Astrocyte (in vitro differentiated cells and primary cell): ENCODE measurements around the gene IL1RAPL2. TPM values are rescaled to one million over a fixed set of nuclear protein-coding genes. Genes with fewer than 3 reads are reported as not detected.
A peak's percentile ranks its signal among the peaks of the same experiment; 100 is the strongest.

Experiments used
- DNase-seq: peaks from one replicate; pipeline ENCODE4 v3.0.0-alpha.2; 2010; ENCODE audit warnings: low read depth
- FAIRE-seq: peaks from 2 replicates; lab custom pipeline; 2011; peaks lifted over from hg19 to GRCh38; lab: Jason Lieb, UNC
- H2AFZ ChIP-seq: 2 replicates; pipeline ENCODE4 v1.6.0; 2012; ENCODE audit warnings: low read depth, low read length, inconsistent platforms
- H3K27ac ChIP-seq: 2 replicates; pipeline ENCODE4 v1.5.1; 2011; ENCODE audit warnings: low read depth, low read length, inconsistent platforms
- H3K27me3 ChIP-seq: 2 replicates; pipeline ENCODE4 v1.6.0; 2011; ENCODE audit warnings: low read length, inconsistent platforms; ENCODE audit not compliant: insufficient read depth
- H3K36me3 ChIP-seq: 2 replicates; pipeline ENCODE4 v1.5.1; 2011; ENCODE audit warnings: low read length, inconsistent platforms; ENCODE audit not compliant: insufficient read depth
- H3K4me1 ChIP-seq: 2 replicates; pipeline ENCODE4 v1.5.1; 2011; ENCODE audit warnings: low read length, inconsistent platforms; ENCODE audit not compliant: insufficient read depth
- H3K4me2 ChIP-seq: 2 replicates; pipeline ENCODE4 v1.6.0; 2012; ENCODE audit warnings: low read length, inconsistent platforms
- H3K4me3 ChIP-seq: 2 replicates; pipeline ENCODE4 v1.5.1; 2011; ENCODE audit warnings: low read depth, mild to moderate bottlenecking, low read length, inconsistent platforms; ENCODE audit not compliant: insufficient read depth
- H3K79me2 ChIP-seq: 2 replicates; pipeline ENCODE4 v1.6.0; 2012; ENCODE audit warnings: mild to moderate bottlenecking, low read length, inconsistent platforms; ENCODE audit not compliant: insufficient read depth
- H3K9ac ChIP-seq: 2 replicates; pipeline ENCODE4 v1.6.0; 2012; ENCODE audit warnings: mild to moderate bottlenecking, low read length, inconsistent platforms
- H3K9me3 ChIP-seq: 2 replicates; pipeline ENCODE4 v1.5.1; 2012; ENCODE audit warnings: low read depth, mild to moderate bottlenecking, low read length, inconsistent platforms; ENCODE audit not compliant: insufficient read depth
- H4K20me1 ChIP-seq: 2 replicates; pipeline ENCODE4 v1.6.0; 2012; ENCODE audit warnings: low read length, inconsistent platforms; ENCODE audit not compliant: insufficient read depth
- H3K27ac Mint-ChIP-seq: one replicate; pipeline ENCODE4 v1.8.0; 2021; ENCODE audit warnings: mild to moderate bottlenecking, mixed read lengths; ENCODE audit not compliant: unreplicated experiment
- H3K27me3 Mint-ChIP-seq: one replicate; pipeline ENCODE4 v1.8.0; 2021; ENCODE audit warnings: low read depth, mixed read lengths; ENCODE audit not compliant: unreplicated experiment
- H3K36me3 Mint-ChIP-seq: one replicate; pipeline ENCODE4 v1.8.0; 2021; ENCODE audit warnings: low read depth, mixed read lengths; ENCODE audit not compliant: unreplicated experiment
- H3K4me1 Mint-ChIP-seq: one replicate; pipeline ENCODE4 v1.8.0; 2021; ENCODE audit warnings: low read depth, mixed read lengths; ENCODE audit not compliant: unreplicated experiment
- H3K4me3 Mint-ChIP-seq: one replicate; pipeline ENCODE4 v1.8.0; 2021; ENCODE audit warnings: mild to moderate bottlenecking, moderate library complexity, mixed read lengths; ENCODE audit not compliant: unreplicated experiment
- H3K9me3 Mint-ChIP-seq: one replicate; pipeline ENCODE4 v1.8.0; 2021; ENCODE audit warnings: mild to moderate bottlenecking, mixed read lengths; ENCODE audit not compliant: unreplicated experiment
- EZH2 ChIP-seq: IDR thresholded peaks from 2 replicates; pipeline ENCODE4 v1.6.1; 2012; ENCODE audit warnings: mild to moderate bottlenecking, low read length, inconsistent platforms; ENCODE audit not compliant: insufficient read depth
- total RNA-seq: library from RNA; stranded (reverse); gene quantifications from 2 replicates; pipeline ENCODE4 v1.2.1, GENCODE V29; 2021
- TF ChIP-seq, protein P1 (sequence below): IDR thresholded peaks from 2 replicates; pipeline ENCODE4 v1.5.1; 2011; ENCODE audit warnings: low read depth, mild to moderate bottlenecking, inconsistent platforms, low read length, moderate library complexity; ENCODE audit not compliant: insufficient read depth

IL1RAPL2 gene
- total RNA-seq, 1 donor from 2014 or later, result 0.16 TPM

DNA sequence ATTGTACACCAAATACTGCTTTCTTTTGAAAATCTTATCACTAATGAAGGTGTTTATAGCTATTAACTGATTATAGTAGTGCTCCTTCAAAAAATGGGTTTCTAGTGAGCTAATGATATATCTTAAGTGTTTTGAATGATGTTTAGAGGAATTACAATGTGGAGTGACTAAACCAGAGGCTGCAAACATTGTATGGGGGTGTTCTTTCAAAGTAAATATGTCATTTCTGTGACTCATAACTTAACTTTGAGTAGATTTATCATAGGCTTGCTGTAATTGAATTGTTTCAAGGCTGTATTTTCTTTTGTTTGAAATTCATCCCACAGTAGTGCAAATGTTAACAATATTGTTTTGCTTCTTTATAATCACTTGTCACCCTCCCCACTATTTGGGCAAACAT lies 141.6 kb downstream of the IL1RAPL2 start:
- Histone ChIP-seq H3K27ac (no peak overlapping the region), H3K27me3 (no peaks in the 10 kb centered on the region), H3K79me2 (no peaks in the 10 kb centered on the region), H3K4me3 (no peak overlapping the region), H3K4me1 (no peaks in the 10 kb centered on the region), H3K9ac (no peak overlapping the region), H3K9me3 (no peaks in the 10 kb centered on the region), H2AFZ (no peak overlapping the region), H3K36me3 (no peaks in the 10 kb centered on the region), H4K20me1 (no peaks in the 10 kb centered on the region), H3K4me2 (no peak overlapping the region)
- no peaks in the 10 kb centered on the region for H3K9me3 Mint-ChIP-seq
- TF ChIP-seq, protein P1, sequence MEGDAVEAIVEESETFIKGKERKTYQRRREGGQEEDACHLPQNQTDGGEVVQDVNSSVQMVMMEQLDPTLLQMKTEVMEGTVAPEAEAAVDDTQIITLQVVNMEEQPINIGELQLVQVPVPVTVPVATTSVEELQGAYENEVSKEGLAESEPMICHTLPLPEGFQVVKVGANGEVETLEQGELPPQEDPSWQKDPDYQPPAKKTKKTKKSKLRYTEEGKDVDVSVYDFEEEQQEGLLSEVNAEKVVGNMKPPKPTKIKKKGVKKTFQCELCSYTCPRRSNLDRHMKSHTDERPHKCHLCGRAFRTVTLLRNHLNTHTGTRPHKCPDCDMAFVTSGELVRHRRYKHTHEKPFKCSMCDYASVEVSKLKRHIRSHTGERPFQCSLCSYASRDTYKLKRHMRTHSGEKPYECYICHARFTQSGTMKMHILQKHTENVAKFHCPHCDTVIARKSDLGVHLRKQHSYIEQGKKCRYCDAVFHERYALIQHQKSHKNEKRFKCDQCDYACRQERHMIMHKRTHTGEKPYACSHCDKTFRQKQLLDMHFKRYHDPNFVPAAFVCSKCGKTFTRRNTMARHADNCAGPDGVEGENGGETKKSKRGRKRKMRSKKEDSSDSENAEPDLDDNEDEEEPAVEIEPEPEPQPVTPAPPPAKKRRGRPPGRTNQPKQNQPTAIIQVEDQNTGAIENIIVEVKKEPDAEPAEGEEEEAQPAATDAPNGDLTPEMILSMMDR, result no peak
- TF ChIP-seq EZH2, result no peak
- no peaks in the 10 kb centered on the region for H3K36me3 Mint-ChIP-seq
- FAIRE-seq, result peak; percentile 43
- DNase-seq, result no peak
- H3K27me3 Mint-ChIP-seq, result no peaks in the 10 kb centered on the region
- H3K4me3 Mint-ChIP-seq, result no peak overlapping the region
- H3K4me1 Mint-ChIP-seq, result peaks cover 2% of the 10 kb centered on the region
- H3K27ac Mint-ChIP-seq, result no peak overlapping the region

DNA sequence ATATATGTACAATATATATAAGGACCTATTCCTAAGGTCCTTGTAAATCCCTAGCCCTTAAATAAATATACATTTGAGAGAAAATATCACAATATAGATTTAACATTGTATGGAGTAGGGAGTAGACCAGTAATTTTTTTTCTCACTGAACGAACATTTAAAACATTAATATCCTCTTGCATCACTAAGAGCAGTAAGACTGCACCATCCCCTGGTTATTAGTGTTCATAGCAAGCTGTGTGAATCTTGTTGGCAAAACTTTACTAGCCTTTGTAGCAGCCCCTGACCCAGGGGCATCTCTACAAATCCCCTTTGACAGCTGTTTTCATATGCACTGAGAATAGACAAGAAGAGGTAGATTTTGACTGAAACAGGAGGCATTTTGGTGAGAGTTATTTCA lies 146.5 kb downstream of the IL1RAPL2 start:
- no peak overlapping the region for H3K4me3 Mint-ChIP-seq
- no peaks in the 10 kb centered on the region for H4K20me1 ChIP-seq
- H3K9ac ChIP-seq, result no peak overlapping the region
- H3K27ac ChIP-seq, result no peak overlapping the region
- FAIRE-seq (no peak), DNase-seq (no peak)
- no peaks in the 10 kb centered on the region for H3K27me3 ChIP-seq
- no peak overlapping the region for H3K4me3 ChIP-seq
- H2AFZ ChIP-seq, result no peak overlapping the region
- H3K4me1 ChIP-seq, result no peaks in the 10 kb centered on the region
- H3K9me3 Mint-ChIP-seq, result no peaks in the 10 kb centered on the region
- H3K79me2 ChIP-seq, result no peaks in the 10 kb centered on the region
- no peaks in the 10 kb centered on the region for H3K27me3 Mint-ChIP-seq
- H3K27ac Mint-ChIP-seq, result no peak overlapping the region
- no peaks in the 10 kb centered on the region for H3K9me3 ChIP-seq
- peaks cover 2% of the 10 kb centered on the region for H3K4me1 Mint-ChIP-seq
- H3K4me2 ChIP-seq, result no peak overlapping the region
- no peaks in the 10 kb centered on the region for H3K36me3 Mint-ChIP-seq
- no peak for TF ChIP-seq EZH2
- TF ChIP-seq, protein P1, result no peak
- no peaks in the 10 kb centered on the region for H3K36me3 ChIP-seq

DNA sequence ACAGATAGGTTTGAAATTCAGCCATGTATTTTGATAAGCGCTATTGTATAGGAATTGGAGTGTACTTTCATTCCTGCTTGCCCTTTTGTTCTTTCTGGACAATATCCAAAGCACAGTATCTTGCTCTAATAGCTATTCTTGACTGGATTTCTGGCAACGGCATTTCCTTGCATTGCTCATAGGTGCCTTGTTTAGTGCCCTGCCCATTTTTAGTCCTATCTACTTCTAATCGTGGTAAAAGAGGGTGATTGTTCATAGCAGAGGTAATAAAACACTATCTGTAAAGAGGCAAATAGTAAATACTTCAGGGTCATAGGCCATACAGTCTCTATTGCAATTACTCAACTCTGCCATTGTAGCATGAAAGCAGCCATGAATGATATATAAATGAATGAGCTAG lies 155.9 kb downstream of the IL1RAPL2 start:
- H4K20me1 ChIP-seq, result no peaks in the 10 kb centered on the region
- H3K4me2 ChIP-seq, result no peak overlapping the region
- H3K4me3 Mint-ChIP-seq, result no peak overlapping the region
- no peaks in the 10 kb centered on the region for H3K36me3 ChIP-seq
- H3K4me3 ChIP-seq, result no peak overlapping the region
- no peaks in the 10 kb centered on the region for H3K9me3 ChIP-seq
- H3K27me3 ChIP-seq, result no peaks in the 10 kb centered on the region
- H3K4me1 ChIP-seq, result no peaks in the 10 kb centered on the region
- no peak overlapping the region for H2AFZ ChIP-seq
- H3K27ac ChIP-seq, result no peak overlapping the region
- H3K79me2 ChIP-seq, result no peaks in the 10 kb centered on the region
- TF ChIP-seq, protein P1, result no peak
- TF ChIP-seq EZH2, result no peak
- no peaks in the 10 kb centered on the region for H3K36me3 Mint-ChIP-seq
- H3K4me1 Mint-ChIP-seq, result no peaks in the 10 kb centered on the region
- H3K27me3 Mint-ChIP-seq, result no peaks in the 10 kb centered on the region
- no peak overlapping the region for H3K27ac Mint-ChIP-seq
- no peaks in the 10 kb centered on the region for H3K9me3 Mint-ChIP-seq
- DNase-seq, result no peak
- no peak overlapping the region for H3K9ac ChIP-seq
- FAIRE-seq, result no peak
